ENCODE results near the gene SLC16A13. TPM values are rescaled to one million over a fixed set of nuclear protein-coding genes. Genes with fewer than 3 reads are reported as not detected.

Gene SLC16A13
- total RNA-seq, 4 donors from 2014 or later, result 0.51 to 3.4 TPM; not detected in 2

DNA sequence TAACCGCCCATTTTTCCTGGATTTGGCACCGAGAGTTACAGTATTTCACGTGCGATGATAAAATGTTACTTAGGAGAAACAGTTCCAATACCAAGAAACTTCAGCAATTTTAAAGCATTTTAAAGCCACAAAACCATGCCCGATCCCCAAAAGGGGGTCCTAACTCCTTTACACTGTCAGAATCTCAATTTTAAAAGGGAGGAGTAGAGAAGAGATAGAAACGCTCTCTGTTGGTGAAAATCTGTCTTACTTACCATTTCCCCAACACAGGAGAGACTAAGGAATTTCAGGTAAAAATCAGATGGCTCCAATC is 23.9 kb upstream of the SLC16A13 start:
- TF ChIP-seq, protein P1, sequence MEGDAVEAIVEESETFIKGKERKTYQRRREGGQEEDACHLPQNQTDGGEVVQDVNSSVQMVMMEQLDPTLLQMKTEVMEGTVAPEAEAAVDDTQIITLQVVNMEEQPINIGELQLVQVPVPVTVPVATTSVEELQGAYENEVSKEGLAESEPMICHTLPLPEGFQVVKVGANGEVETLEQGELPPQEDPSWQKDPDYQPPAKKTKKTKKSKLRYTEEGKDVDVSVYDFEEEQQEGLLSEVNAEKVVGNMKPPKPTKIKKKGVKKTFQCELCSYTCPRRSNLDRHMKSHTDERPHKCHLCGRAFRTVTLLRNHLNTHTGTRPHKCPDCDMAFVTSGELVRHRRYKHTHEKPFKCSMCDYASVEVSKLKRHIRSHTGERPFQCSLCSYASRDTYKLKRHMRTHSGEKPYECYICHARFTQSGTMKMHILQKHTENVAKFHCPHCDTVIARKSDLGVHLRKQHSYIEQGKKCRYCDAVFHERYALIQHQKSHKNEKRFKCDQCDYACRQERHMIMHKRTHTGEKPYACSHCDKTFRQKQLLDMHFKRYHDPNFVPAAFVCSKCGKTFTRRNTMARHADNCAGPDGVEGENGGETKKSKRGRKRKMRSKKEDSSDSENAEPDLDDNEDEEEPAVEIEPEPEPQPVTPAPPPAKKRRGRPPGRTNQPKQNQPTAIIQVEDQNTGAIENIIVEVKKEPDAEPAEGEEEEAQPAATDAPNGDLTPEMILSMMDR (IDR thresholded peaks at IDR 0.05), result no peak
- TF ChIP-seq POLR2A (IDR thresholded peaks at IDR 0.05), result no peak
- Histone ChIP-seq H3K27ac (peak overlapping the region; percentile 94 to 96), H3K9me3 (no peaks in the 10 kb centered on the region), H3K4me1 (peaks cover 0 to 8% of the 10 kb centered on the region in 2 donors), H3K36me3 (no peaks in the 10 kb centered on the region), H3K4me3 (peak overlapping the region; percentile 81 to 87), H3K27me3 (no peaks in the 10 kb centered on the region)
- intact Hi-C loops (cut with DNase I; ENCODE audit: low total_unique reads), result no loop called here
- no peak for DNase-seq

DNA sequence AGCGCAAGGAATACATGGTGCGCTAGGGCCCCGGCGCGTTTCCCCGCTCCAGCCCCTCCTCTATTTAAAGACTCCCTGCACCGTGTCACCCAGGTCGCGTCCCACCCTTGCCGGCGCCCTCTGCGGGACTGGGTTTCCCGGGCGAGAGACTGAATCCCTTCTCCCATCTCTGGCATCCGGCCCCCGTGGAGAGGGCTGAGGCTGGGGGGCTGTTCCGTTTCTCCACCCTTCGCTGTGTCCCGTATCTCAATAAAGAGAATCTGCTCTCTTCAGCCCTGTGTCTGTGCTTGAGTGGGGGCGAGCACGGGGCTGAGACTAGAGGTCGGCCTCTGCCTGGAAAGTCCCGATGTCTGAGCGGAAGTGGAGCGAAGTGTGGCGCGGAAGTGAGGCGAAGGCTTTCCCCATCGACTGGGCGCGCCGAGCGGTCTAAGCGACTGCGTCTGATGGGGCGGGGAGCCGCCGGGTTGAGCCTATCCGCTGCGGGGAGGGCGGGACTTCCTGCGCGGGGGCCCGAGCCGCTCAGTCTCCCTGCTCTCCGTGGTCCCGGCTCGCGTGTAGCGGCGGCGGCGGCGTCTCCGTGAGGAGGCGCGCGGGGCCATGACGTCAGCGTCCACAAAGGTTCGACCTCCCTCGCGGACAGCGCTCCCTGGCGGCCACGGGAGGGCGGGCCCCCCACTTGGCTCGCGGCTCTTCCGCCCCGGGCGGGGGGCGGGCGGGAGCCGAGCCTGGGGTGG is 21.4 kb upstream of the SLC16A13 start:
- intact Hi-C loops (cut with DNase I; ENCODE audit: low total_unique reads), result no loop called here
- peak overlapping the region; percentile 94 to 96 for H3K27ac ChIP-seq
- H3K27me3 ChIP-seq, result no peaks in the 10 kb centered on the region
- TF ChIP-seq, protein P1 (IDR thresholded peaks at IDR 0.05), result peak; percentile 67 to 85 (median 76)
- TF ChIP-seq POLR2A (IDR thresholded peaks at IDR 0.05), result peak; percentile 78 to 83
- H3K4me1 ChIP-seq, result peaks cover 0 to 12% of the 10 kb centered on the region in 2 donors
- H3K9me3 ChIP-seq, result no peaks in the 10 kb centered on the region
- peak; percentile 97 to 98 for DNase-seq
- peak overlapping the region; percentile 81 to 87 for H3K4me3 ChIP-seq
- no peaks in the 10 kb centered on the region for H3K36me3 ChIP-seq

DNA sequence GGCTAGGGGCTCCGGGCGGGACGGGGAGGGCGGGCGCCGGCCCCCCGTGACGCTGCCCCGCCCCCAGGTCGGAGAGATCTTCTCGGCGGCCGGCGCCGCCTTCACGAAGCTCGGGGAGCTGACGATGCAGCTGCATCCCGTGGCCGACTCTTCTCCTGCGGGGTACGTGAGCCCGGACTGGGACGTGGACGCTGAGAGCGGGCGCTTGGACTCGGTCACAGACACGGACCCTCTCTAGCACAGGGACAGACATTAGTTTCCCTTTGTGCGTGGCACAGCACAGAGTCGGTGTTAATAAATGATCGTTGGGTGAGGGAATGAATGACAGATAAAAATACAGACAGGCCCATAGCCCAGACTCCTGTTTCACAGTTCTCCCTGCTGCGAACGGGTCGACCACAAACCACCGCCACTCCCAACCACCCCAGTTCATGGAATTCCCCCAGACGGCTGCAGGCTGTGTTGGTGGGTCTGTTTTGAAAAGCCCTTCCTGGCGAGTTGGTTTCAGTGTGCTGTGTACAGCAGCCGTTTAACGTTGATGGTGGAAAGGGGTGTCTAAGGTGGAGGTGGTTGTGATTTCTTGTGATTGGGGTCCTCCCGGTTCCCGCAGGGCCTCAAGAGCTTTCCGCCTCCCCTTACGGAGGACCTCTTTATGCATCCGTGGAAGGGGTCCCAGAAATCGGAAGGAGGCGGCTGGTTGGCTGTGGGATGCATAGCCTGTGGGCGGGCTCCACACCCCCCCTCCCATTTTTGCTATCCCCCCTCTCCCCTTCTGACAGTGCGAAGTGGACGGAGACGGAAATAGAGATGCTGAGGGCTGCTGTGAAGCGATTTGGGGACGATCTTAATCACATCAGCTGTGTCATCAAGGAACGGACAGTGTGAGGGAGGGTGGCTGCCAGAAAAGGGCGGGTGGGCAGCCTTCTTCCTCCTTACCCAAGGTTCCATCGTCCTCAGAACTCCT is 20.5 kb upstream of the SLC16A13 start:
- Histone ChIP-seq H3K27me3 (no peaks in the 10 kb centered on the region), H3K4me1 (peaks cover 0 to 12% of the 10 kb centered on the region in 2 donors), H3K4me3 (peak overlapping the region; percentile 81 to 87), H3K27ac (peak overlapping the region; percentile 94 to 96), H3K36me3 (no peaks in the 10 kb centered on the region), H3K9me3 (no peaks in the 10 kb centered on the region)
- intact Hi-C loops (cut with DNase I; ENCODE audit: low total_unique reads), result no loop called here
- TF ChIP-seq POLR2A (IDR thresholded peaks at IDR 0.05), result peak; percentile 59
- TF ChIP-seq, protein P1 (IDR thresholded peaks at IDR 0.05), result no peak
- peak in 1 of 2 donors; percentile 28 for DNase-seq

DNA sequence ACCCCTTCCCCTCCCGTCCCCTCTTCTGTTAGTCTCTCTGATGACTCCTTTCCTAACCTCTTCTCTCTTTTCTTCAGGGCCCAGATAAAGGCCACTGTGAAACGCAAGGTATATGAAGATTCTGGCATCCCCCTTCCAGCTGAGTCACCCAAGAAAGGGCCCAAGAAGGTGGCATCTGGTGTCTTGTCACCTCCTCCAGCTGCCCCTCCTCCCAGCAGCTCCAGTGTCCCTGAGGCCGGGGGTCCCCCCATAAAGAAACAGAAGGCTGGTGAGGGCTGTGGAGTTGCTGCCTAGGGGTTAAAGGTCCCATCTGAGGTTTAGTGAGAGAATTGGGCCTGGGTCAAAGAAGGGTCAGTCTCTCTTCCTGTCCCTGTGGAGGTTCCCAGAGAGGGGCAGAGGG is 19.4 kb upstream of the SLC16A13 start:
- Histone ChIP-seq H3K4me1 (peaks cover 0 to 4% of the 10 kb centered on the region in 2 donors), H3K4me3 (no peak overlapping the region), H3K27ac (peak overlapping the region; percentile 94 to 96), H3K9me3 (no peaks in the 10 kb centered on the region), H3K36me3 (no peaks in the 10 kb centered on the region), H3K27me3 (no peaks in the 10 kb centered on the region)
- intact Hi-C loops (cut with DNase I; ENCODE audit: low total_unique reads), result no loop called here
- TF ChIP-seq POLR2A (IDR thresholded peaks at IDR 0.05), result no peak
- no peak for DNase-seq

DNA sequence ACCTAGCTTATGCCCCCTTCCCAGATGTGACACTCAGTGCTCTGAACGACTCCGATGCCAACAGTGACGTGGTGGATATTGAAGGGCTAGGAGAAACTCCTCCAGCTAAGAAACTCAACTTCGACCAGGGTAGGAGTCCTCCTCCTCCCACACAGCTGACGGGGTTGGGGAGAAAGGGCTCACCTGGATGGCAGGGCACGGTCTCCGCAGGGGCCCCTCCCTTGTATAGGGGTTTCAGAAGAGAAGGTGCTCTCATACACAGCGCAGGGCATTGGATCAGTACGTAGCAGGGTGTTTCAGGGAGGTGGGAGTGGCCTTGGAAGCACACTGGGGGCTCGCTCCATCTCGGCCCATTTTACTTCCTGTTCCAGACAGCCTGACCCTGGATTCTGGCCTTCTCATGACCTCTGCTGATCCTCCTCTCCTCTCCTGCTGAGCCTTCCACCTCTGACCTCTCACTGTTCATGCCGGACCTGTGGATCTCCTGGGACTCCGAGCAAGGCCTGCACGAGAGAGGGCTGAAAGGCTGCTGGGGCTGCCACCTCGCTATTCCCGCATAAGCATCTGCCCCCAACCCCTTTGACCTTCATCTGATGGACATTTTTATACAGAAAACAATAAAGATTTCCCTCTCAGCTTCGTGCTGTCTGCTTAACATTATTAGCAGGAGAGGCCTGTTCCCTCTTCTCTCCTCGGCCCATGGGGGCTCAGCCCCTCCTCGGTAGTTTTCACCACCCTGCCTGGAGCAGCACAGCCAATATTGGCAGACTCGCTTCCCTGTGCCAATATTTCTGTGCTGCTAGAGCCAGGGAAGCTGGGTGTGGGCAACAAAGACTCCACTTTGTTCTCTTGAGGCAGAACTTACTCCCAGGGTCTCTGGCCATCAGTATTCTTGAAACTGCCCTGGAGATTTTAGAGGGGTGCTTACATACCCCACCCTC is 18.7 kb upstream of the SLC16A13 start:
- TF ChIP-seq POLR2A (IDR thresholded peaks at IDR 0.05), result no peak
- peak overlapping the region in 1 of 2 donors; percentile 77 for H3K4me3 ChIP-seq
- H3K36me3 ChIP-seq, result no peaks in the 10 kb centered on the region
- H3K27ac ChIP-seq, result peak overlapping the region; percentile 94 to 96
- intact Hi-C loops (cut with DNase I; ENCODE audit: low total_unique reads), result no loop called here
- DNase-seq, result no peak
- peaks cover 0 to 1% of the 10 kb centered on the region in 2 donors for H3K27me3 ChIP-seq
- no peaks in the 10 kb centered on the region for H3K9me3 ChIP-seq
- H3K4me1 ChIP-seq, result peaks cover 0 to 4% of the 10 kb centered on the region in 2 donors

Data from uterus (tissue), 4 donors.